ENCODE measurements around the gene SESTD1.

DNA sequence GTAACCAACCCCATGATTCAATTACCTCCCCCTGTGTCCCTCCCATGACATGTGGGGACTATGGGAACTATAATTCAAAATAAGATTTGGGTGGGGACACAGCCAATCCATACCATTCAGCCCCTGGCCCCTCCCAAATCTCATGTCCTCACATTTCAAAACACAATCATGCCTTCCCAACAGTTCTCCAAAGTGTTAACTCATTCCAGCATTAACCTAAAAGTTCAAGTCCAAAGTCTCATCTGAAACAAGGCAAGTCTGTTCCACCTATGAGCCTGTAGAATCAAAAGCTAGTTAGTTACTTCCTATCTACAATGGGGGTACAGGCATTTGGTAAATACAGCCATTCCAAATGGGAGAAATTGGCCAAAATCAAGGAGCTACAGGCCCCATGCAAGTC lies 182.7 kb downstream of the SESTD1 start:
- TF ChIP-seq, protein P1, sequence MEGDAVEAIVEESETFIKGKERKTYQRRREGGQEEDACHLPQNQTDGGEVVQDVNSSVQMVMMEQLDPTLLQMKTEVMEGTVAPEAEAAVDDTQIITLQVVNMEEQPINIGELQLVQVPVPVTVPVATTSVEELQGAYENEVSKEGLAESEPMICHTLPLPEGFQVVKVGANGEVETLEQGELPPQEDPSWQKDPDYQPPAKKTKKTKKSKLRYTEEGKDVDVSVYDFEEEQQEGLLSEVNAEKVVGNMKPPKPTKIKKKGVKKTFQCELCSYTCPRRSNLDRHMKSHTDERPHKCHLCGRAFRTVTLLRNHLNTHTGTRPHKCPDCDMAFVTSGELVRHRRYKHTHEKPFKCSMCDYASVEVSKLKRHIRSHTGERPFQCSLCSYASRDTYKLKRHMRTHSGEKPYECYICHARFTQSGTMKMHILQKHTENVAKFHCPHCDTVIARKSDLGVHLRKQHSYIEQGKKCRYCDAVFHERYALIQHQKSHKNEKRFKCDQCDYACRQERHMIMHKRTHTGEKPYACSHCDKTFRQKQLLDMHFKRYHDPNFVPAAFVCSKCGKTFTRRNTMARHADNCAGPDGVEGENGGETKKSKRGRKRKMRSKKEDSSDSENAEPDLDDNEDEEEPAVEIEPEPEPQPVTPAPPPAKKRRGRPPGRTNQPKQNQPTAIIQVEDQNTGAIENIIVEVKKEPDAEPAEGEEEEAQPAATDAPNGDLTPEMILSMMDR (conservative IDR thresholded peaks at IDR 0.05; ENCODE audit: low read length): no peak
- TF ChIP-seq EZH2phosphoT487 (IDR thresholded peaks at IDR 0.05; ENCODE audit: borderline replicate concordance, low read depth, low read length): no peak
